ENCODE data around the gene ZCCHC7.
"Not testable (repeated sequence)": the region's sequence is repeated elsewhere in the genome, so short reads cannot be mapped to it uniquely, and the experiment has no call there.

ZCCHC7 gene

DNA sequence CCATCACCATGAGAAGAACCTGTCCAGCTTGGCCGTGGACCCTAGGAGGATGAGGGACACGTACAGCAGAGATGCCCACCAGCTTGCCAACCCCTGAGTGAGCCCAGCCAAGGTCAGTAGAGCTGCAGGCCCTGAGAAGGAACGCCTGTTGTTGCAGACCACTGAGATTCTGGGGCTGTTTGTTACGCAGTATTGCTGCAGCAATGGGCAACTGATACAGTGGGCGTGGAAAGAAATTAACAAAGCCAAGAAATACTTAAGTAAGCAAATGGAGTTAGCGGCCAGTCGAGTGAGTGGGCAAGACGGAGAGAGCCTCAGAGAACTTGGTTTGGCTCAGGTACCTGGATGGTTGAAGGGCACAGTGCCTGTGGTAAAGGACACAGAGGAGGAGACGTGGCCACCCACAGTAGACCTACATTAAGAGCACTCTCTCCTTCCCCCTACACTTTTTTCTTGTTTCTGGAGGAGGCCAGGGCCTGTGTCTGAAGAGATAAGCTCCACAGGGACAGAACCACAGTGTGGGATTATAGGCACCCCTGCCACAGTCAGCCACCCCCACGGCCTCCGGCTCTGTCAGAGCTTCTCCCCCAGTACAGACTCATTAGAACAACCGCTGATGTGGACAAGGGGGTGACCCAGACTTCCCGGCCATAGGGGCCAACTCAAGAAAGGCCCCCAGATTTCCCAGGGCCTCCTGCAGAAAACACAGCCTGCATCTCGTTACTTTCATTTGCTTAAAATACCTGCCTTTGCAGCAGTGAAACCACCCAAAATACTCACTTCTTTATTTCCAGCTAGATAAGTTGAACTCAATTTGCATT, 262.0 kb downstream of the ZCCHC7 start:
- no peak for DNase-seq

DNA sequence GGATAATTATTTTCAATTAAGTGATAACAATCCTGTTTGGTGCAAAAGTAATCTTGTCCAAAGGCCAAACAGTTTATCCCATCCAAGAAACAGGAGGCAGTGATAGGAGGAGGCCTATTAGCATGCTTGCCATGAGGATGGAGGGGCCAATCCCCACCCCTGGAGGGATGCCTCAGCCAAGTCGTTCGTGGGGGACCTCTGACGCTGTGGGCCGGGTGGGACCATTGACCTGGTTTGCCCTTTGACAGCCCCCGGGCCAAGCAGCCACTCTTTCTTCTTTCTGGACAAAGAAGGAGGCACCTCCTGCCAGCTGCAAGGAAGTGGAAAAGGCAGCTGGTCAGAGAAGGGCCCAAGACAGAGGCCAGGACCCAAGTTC, 262.6 kb downstream of the ZCCHC7 start:
- DNase-seq, result no peak

DNA sequence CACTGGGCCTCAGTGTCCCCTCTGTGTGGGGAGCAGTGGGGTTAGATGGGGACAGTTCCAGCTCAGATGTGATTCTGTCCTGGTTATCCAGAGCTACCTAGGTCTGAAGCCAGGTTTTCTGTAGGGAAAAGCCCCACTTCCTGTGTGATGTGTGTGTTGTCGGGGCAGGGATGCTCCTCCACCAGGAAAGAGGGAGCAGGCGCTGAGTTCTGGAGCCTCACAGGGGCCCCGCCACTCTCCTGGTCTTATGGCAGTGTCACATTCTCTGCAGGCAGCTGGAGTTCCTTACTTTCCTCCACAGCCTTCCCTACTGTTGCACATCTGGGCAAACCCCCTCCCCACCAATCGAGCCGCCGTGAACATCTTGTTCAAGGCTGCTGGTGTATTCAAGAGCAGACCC, 263.0 kb downstream of the ZCCHC7 start:
- DNase-seq, result no peak

DNA sequence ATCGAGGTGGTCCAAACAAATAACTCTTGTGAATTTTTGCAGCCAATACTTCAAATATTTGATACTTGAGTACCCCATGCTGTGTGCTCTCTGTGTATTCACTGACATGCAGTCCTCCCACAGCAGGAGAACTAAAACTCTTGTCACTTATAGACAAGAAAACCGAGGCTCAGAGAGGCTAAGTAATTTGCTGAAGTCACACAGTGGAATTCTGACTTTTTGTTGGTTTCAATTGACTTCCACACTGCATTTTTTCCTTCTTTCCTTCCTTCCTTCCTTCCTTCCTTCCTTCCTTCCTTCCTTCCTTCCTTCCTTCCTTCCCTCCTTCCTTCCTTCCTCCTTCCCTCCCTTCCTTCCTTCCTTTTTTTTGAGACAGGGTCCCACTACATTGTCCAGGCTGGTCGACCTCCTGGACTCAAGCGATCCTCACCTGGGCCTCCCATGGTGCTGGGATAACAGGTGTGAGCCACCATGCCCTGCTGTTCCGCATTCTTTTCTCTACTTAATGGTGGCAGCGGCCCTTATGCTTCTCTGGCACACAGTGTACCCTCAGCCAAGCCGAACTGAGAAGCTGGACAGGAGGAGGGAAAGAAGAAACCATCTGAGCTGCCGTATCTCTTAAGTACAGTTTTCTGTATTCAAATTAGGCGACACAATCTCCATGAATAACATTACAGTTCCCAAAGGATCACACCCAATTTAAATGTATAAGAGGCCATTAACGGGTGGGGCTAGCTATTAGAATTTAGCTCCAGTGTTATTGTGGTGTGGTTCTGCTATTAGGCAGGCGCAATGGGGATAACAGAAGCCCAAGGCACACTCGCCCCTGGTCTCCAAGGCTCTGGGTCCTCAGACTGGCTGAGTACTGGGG, 263.7 kb downstream of the ZCCHC7 start:
- DNase-seq, result no peak

DNA sequence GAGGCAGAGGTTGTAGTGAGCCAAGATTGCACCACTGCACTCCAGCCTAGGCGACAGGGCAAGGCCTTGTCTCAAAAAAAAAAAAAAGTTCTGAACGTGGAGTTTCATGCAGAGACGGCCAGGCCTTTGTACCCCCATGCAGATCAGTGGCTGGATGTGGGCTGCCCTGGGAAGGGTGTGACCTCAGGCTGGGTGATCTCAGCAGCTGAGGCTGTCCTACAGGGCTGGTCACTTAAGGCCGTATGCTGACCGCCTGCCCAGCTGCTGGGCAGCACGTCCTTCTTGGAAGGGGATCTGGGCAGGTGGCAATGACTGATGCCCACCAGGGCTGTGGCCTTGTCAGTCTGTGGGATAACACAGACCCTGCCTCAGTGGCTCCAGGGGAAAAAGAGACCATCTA, 264.9 kb downstream of the ZCCHC7 start:
- DNase-seq, result no peak

DNA sequence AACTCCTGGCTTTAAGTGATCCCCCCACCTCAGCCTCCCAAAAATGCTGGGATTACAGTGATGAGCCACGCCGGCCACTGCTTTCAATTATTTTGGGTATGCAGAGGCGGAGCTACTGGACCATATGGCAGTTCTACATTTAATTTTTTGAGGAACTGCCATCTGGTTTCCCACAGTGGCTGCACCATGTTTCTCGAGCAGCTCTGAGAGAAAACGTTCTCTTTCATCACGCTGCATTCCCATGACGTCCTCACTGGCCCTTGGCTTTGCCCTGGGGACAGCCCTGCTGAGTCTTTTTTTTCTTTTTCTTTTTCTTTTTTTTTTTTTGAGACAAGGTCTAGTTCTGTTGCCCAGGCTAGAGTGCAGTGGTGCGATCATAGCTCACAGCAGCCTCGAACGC, 266.6 kb downstream of the ZCCHC7 start:
- no peak for DNase-seq

DNA sequence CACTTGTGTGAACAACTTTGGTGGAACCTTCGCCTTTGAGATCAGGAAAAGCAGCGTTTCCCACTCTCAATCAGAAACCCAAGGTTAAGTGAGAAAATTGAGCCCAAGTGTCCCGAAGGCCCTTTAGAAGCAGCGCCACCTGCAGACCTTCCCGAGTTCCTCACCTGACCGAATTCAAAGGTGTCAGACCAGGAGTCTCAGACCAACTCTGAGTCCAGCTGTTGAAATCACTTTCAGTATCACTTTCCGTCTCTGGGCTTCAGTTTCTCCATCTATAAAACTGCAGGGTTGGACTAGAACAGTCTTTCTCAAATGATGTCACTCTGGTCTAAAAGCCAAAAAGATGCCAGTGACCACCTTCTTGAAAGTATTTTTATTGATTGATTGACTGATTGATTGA, 270.4 kb downstream of the ZCCHC7 start:
- DNase-seq, result no peak

DNA sequence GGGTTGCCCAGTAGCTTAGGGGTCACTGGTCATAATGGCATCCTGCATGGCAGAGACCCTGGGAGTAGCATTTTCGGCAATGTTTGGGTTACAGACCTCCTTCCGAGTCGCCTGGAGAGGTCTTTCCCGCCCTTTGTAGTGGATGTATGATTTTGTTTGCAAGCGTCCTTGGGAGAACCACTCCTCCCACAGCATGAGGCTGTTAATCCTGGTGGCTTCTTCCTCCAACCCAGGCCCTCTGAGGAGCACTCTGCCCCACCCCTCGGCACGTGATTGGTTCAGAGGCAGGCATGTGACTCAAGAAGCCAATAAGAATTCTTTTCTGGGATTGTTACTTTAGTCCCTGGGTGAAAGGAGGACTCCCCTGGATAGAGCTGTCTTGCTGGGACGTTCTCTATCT, 271.9 kb downstream of the ZCCHC7 start:
- no peak for DNase-seq

DNA sequence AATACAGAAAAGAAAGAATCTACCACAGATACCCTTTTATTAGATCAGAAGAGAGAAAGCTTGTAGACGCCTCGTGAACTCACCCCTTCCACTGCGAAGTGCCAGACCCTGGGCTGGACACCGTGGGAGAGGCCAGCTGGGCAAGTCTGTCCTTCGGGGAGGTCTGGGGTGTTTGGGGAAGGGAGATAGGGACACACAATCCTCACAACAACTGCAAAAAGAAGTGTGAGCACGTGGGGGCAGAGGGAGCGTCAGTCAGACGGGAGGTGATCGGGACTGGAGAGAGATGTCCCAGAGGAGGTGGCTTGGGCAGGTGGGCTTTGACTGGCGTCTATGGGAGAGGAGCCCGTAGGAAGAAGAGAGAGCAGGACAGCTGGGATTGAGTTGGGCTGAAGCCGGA, 274.9 kb downstream of the ZCCHC7 start:
- no peak for DNase-seq

DNA sequence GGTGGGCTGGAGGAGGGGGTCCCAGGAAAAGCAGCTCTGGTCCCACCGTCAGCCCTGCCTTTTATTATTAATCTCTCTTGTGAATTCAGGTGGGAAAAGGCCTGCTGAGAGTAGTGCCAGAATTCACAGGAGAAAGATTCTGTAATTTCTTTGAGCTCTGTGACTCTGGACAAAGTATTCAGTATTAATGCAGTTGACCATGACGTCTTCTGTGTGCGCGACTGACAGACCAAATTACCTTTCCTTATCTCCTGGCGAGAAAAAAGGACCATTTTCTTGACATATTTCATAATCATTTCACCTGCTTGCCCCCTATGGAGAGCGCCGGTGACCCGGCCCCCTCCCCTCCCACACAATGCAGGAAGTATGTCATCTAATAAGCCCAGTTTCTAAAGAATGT, 275.3 kb downstream of the ZCCHC7 start:
- no peak for DNase-seq

DNA sequence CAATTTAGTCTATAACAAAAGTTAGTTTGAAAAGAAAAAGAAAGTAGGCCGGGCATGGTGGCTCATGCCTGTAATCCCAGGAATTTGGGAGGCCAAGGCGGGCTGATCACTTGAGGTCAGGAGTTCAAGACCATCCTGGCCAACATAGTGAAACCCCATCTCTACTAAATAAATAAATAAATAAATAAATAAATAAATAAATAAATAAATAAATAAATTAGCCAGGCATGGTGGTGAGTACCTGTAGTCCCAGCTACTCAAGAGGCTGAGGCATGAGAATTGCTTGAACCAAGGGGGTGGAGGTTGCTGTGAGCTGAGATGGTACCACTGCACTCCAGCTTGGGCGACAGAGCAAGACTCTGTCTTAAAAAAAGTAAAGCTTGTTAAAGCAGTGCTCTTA, 277.6 kb downstream of the ZCCHC7 start:
- DNase-seq, result not testable (repeated sequence)

DNA sequence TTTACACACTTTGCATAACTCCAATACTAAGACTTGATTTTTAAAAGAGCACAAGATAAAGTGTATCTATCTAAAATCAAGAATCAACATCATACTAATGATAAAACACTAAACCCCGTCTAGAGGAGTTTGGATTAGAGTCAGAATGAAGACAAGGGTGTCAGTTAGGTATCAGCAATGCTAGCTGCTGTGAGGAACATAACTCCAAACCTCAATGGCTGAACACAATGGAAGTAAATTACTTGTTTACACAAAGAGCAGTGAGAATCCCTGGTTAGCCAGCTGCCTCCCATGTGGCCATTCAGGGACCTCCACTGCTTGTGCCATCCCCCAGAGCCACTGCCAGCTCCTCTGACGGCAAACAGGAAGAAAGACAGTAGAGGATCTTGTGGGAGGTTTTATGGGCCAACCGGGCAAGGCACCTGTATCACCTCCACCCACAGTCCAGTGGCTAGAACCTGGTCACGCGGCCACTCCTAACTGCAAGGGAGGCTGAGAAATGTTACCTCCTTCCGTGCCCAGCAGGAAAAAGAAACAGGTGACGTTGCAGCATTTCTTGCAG, 278.2 kb downstream of the ZCCHC7 start:
- DNase-seq, result no peak

DNA sequence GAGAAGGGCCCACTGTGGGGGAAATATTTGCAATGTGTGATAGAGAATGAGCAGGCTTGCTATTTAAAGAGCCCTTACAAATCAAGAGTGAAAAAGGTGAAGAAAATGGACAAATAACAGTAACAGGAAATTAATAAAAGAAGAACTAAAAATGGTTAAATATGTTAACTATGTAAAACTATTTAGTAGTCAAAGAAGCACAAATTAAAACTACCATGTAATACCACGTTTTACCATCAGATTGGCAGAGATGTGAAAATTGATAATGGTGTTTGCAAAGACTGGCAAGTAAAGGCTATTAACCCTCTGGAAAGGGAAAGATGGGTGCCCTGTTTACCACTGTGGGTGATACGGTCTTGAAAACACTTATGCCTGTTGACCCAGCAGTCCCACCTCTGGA, 279.0 kb downstream of the ZCCHC7 start:
- no peak for DNase-seq

DNA sequence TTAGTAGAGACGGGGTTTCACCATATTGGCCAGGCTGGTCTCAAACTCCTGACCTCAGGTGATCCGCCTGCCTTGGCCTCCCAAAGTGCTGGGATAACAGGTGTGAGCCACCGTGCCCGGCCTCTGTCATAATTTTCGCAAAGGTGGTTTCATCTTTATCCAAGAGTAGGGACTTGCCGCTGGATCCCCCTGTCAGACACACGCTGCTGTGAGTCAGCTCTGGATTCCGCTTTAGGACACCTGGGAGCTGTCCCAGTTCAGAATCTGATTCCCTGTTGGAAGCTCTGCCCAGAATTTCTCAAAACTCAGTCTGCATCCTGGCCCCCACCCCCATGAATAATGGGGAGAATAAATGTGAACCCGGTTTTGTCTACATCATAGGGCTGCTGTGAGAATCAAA, 284.2 kb downstream of the ZCCHC7 start:
- DNase-seq, result no peak

DNA sequence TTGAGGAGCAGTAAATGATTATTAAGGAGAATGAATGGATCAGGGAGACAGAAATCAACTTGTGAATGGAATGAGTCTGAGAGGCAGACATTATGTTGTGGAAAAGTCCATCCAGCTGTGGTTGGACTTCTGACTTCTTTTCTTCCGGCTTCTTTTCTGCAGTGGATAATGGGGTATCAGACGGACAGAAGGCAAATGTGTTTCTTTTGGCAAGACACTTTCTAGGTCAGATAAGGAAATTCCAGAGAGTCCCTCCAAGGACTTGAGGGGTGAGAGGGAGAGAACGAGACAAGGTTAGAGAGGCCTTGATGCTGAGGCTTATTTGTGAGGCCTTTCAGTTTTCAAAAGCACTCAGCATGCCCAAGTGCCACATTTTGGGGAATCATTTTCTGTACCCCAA, 285.0 kb downstream of the ZCCHC7 start:
- DNase-seq, result no peak

DNA sequence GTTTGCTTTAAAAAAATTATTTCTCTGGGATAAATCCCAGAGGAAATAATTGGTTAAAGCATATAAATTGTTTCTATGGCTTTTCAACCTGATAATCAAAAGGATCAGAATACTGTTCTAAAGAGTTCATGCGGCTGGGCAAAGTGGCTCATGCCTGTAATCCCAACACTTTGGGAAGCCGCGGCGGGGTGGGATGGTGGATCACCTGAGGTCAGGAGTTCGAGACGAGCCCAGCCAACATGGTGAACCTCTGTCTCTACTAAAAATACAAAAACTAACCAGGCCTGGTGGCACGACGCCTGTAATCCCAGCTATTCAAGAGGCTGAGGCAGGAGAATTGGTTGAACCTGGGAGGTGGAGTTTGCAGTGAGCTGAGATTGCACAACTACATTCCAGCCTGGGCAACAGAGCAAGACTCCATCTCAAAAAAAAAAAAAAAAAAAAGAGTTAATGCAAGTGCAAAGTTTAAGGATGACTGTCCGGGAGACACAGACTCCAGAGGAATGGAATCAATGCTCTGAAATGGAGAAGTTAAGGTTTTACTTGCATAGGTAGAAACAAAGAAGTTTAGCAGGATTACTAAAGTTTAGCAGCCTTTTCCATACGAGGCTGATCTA, 285.5 kb downstream of the ZCCHC7 start:
- DNase-seq, result no peak

DNA sequence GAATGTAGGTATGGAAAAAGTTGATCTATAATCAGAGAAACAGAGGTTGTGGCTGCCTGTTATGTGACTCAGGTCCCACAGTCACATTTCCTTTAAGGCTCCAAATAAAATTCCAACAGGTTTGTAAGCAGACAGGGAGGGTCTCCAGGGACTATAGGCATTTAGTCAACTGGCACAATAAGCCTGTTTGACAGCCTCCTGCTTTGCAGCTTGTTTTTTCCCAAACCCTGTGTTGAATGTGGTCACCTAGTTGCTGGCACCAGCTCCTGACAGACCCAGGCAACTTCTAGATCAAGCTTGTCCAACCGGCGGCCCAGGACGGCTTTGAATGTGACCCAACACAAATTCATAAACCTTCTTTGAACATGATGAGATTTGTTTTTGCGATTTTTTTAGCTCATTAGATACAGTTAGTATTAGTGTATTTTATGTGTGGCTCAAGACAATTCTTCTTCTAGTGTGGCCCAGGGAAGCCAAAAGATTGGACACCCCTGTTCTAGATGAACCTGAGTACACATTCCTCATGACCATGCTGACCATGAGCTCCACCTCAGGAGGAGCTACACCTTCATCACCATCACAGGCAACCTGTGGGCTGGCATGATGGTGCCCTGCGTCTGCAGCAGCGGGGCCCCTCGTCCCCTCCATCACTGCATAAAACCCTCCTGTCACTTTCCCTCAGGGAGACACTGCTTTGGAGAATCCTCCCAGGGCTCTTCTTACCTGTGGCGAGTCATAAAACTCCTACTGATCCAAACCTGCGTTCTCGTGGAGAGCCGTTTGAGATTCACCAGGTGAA, 286.4 kb downstream of the ZCCHC7 start:
- DNase-seq, result no peak

DNA sequence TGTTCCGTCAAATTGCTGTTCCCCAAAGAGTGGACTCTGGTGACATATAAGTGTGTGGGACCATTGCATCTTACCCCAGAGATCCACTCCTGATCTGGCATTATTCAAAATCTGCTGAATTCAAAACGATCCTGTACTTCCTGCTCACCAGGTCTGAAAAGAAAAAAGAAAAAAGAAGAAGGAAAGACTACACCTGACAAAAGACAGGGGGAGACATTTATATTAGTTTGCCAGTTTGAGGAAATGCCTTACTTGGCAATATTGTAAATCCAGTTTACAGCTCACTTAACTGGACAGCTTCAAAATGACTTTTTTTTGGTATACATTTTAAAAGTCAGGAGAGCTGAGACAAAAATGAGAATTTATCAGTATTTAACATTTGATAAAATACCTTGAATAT, 287.1 kb downstream of the ZCCHC7 start:
- DNase-seq, result no peak
